Measurements from ENCODE around the gene NLGN1.

Gene NLGN1

DNA sequence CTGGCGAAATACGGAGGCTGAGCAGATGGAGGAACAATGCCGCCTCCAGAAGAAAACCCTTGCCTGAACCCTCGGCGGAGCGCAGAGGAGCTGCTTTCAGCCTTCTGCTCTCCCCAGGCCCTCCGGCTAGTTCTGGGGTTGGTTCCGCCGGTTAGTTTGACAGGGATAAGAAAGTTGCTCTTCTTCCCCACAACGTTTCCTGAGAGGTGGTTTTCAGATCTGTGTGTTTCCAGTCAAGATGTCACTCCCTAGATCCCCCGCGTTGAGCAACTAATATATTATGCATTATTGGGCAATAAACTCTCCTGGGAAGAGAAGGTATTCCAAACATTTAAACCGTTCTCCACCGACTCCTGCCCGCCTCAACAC, 551 bp downstream of the NLGN1 start:
- TF ChIP-seq POLR2AphosphoS5 (IDR thresholded peaks at IDR 0.05; ENCODE audit: low read depth, low read length), result no peak
- no peak for TF ChIP-seq FOXP2 (optimal IDR thresholded peaks at IDR 0.05; ENCODE audit: borderline replicate concordance, extremely low read depth, extremely low read length, insufficient read depth)
- TF ChIP-seq, protein P1, sequence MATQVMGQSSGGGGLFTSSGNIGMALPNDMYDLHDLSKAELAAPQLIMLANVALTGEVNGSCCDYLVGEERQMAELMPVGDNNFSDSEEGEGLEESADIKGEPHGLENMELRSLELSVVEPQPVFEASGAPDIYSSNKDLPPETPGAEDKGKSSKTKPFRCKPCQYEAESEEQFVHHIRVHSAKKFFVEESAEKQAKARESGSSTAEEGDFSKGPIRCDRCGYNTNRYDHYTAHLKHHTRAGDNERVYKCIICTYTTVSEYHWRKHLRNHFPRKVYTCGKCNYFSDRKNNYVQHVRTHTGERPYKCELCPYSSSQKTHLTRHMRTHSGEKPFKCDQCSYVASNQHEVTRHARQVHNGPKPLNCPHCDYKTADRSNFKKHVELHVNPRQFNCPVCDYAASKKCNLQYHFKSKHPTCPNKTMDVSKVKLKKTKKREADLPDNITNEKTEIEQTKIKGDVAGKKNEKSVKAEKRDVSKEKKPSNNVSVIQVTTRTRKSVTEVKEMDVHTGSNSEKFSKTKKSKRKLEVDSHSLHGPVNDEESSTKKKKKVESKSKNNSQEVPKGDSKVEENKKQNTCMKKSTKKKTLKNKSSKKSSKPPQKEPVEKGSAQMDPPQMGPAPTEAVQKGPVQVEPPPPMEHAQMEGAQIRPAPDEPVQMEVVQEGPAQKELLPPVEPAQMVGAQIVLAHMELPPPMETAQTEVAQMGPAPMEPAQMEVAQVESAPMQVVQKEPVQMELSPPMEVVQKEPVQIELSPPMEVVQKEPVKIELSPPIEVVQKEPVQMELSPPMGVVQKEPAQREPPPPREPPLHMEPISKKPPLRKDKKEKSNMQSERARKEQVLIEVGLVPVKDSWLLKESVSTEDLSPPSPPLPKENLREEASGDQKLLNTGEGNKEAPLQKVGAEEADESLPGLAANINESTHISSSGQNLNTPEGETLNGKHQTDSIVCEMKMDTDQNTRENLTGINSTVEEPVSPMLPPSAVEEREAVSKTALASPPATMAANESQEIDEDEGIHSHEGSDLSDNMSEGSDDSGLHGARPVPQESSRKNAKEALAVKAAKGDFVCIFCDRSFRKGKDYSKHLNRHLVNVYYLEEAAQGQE (IDR thresholded peaks at IDR 0.05; ENCODE audit: insufficient read depth in 1 of 2, low read depth in 2 of 2, low read length in 2 of 2), result no peak

DNA sequence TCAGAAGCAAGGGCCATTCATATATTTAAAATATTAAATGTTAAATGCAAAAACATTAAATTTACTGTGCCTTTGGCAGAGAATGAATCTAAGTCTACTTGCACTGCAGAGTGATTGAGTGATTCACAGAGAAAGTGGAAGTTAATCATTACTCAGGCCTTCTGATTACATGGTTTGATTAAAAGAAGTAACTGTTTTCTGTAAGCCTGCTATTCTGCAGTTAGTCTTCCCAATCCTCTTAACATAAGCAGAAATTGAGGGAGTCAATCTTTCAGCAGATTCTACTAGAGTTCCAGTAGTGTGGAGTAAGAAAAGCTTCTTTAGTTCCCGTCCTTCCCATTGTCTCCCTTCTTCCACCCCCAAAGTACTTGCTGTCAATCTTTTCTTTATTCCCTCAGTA, 1.5 kb downstream of the NLGN1 start:
- no peak for TF ChIP-seq SIN3A (IDR thresholded peaks at IDR 0.05; ENCODE audit: borderline replicate concordance, insufficient read depth, low read length)
- TF ChIP-seq FOXP2 (optimal IDR thresholded peaks at IDR 0.05; ENCODE audit: borderline replicate concordance, extremely low read depth, extremely low read length, insufficient read depth), result no peak
- TF ChIP-seq, protein P1 (IDR thresholded peaks at IDR 0.05; ENCODE audit: insufficient read depth in 1 of 2, low read depth in 2 of 2, low read length in 2 of 2), result no peak
- TF ChIP-seq POLR2AphosphoS5 (IDR thresholded peaks at IDR 0.05; ENCODE audit: low read depth, low read length), result no peak
- TF ChIP-seq TAF1 (IDR thresholded peaks at IDR 0.05; ENCODE audit: borderline replicate concordance, insufficient read depth, low read length), result no peak

DNA sequence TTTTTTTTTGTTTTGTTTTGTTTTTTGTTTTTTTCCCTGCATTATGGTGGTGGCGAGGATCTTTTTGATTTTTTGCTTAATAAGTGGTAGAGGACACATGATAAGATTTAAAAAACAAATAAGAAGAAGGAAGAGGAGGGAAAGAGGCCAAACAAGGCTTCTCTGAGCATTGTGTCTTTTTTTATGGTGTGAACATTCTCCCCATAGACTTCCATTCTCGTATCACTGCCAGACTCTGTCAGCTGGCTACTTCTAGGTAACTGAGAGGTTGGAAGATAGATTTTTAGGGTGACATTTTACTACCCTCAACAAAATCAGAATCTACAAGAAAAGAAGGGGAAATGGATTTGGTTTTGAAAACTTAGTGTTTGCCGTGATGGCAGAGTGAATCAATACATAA, 3.8 kb downstream of the NLGN1 start:
- TF ChIP-seq SIN3A (IDR thresholded peaks at IDR 0.05; ENCODE audit: borderline replicate concordance, insufficient read depth, low read length) (no peak), FOXP2 (optimal IDR thresholded peaks at IDR 0.05; ENCODE audit: borderline replicate concordance, extremely low read depth, extremely low read length, insufficient read depth) (no peak), TAF1 (IDR thresholded peaks at IDR 0.05; ENCODE audit: borderline replicate concordance, insufficient read depth, low read length) (no peak), POLR2AphosphoS5 (IDR thresholded peaks at IDR 0.05; ENCODE audit: low read depth, low read length) (no peak)
- TF ChIP-seq, protein P1 (IDR thresholded peaks at IDR 0.05; ENCODE audit: insufficient read depth in 1 of 2, low read depth in 2 of 2, low read length in 2 of 2), result no peak

DNA sequence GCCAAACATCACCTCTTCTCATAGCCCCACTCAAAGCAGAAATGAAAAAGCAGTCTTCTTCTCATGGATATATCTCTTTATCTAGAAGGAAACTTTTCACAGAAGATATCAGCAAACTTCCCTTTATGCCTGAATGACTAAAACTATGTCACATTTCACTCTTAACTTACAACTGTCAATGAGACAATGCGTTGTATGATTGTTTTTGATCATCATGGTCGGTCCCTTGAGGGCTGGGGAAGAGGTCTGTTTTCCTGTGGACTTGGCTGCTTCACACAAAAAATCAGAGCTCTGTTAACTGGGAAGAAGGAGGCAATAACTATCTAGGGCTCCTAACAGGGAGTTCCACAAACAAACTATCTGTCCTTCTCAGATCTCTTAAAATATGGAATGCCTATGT, 5.1 kb downstream of the NLGN1 start:
- TF ChIP-seq, protein P1 (IDR thresholded peaks at IDR 0.05; ENCODE audit: insufficient read depth in 1 of 2, low read depth in 2 of 2, low read length in 2 of 2), result no peak
- no peak for TF ChIP-seq POLR2AphosphoS5 (IDR thresholded peaks at IDR 0.05; ENCODE audit: low read depth, low read length)
- no peak for TF ChIP-seq TAF1 (IDR thresholded peaks at IDR 0.05; ENCODE audit: borderline replicate concordance, insufficient read depth, low read length)
- TF ChIP-seq FOXP2 (optimal IDR thresholded peaks at IDR 0.05; ENCODE audit: borderline replicate concordance, extremely low read depth, extremely low read length, insufficient read depth), result no peak
- TF ChIP-seq SIN3A (IDR thresholded peaks at IDR 0.05; ENCODE audit: borderline replicate concordance, insufficient read depth, low read length), result no peak

DNA sequence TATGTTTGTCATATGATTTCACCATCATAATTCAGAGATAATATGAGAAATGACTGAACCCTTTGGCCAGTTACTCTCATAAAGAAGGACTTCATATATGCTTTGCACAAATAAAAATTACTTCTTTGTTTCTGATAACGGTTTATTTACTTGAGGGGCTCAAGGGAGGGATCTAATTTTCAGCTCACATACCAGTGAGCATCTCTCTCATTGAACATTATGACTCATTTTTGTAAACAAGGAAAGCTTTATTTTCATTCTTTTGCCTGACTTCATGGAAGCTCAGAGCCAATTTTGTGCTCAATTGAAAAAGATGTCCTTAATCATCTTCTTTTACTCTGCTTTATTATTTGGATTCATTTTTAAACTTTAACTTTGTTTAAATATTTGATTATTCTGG, 5.8 kb downstream of the NLGN1 start:
- TF ChIP-seq FOXP2 (optimal IDR thresholded peaks at IDR 0.05; ENCODE audit: borderline replicate concordance, extremely low read depth, extremely low read length, insufficient read depth) (no peak), SIN3A (IDR thresholded peaks at IDR 0.05; ENCODE audit: borderline replicate concordance, insufficient read depth, low read length) (no peak), POLR2AphosphoS5 (IDR thresholded peaks at IDR 0.05; ENCODE audit: low read depth, low read length) (no peak), TAF1 (IDR thresholded peaks at IDR 0.05; ENCODE audit: borderline replicate concordance, insufficient read depth, low read length) (no peak)
- TF ChIP-seq, protein P1 (IDR thresholded peaks at IDR 0.05; ENCODE audit: insufficient read depth in 1 of 2, low read depth in 2 of 2, low read length in 2 of 2), result no peak
